GM11168 (cell line): ENCODE measurements around the gene TUBB2B.

ENCODE experiments used
- in situ Hi-C: fragments of 300-500 bp; cut with MboI; formaldehyde crosslinking; loops from one replicate; pipeline ENCODE4 v1.12.0; 2022; ENCODE audit warnings: low sequenced_read_pairs; ENCODE audit not compliant: unreplicated experiment

Gene TUBB2B

DNA sequence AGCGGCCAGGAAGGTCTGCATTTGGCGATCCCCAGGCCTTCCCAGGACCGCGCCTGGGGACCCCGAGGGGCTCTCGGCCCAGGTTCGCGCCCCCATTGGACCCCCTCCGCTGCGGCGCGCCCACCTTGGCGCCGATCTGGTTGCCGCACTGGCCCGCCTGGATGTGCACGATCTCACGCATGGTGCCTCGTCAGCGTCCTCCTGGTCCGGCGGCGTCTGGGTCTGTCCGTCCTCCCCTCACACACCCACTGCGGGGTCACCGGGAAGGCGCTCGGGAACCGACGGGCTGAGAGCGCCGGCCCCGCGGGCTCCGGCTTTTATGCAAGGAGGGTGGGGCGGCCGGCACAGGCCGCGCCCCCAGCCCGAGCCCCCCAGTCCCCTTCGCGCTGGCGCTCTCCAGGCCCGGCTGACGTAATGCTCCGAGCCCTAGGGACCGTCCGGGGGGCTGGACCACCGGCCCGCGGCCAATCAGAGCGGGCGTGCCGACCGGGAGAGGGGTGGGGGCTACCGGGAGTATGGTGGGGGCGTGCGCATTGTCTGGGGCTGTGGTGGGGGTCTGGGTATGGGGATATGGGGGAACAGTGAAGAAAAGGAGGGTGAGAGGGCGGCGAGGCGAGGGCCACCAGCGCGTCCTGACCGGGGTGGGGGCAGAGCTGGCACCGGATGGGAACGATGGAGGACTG, at the start of gene TUBB2B:
TSS of gene TUBB2B (minus strand) at position 291 of the 683 bp plus-strand sequence. CDS start at position 181, 110 bp downstream.
- in situ Hi-C loops: no loop called here

DNA sequence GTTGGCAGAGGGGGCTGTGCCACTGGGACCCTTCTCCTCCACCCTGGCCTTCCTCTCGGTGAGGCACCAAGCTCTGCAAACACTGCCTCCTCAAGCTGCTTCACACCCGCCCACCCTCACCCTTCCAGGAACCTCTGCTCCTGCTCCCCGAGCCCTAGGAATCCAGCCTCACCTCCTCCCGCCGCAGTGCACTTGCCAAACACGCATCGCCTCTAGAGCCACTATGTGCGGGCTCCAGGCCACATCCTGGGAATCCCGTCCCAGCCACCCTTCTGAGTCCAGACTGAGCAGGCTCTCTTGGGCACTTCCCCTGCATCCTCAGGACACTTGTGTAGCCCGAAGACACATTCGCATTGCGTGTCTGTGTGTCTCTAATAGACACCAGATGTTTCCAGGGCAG, 49.8 kb upstream of the TUBB2B start:
- in situ Hi-C loops: loop anchor here (25.0 kb wide), 2 partner anchors 185 to 885 kb away; partner anchors contain the start of gene SLC22A23

DNA sequence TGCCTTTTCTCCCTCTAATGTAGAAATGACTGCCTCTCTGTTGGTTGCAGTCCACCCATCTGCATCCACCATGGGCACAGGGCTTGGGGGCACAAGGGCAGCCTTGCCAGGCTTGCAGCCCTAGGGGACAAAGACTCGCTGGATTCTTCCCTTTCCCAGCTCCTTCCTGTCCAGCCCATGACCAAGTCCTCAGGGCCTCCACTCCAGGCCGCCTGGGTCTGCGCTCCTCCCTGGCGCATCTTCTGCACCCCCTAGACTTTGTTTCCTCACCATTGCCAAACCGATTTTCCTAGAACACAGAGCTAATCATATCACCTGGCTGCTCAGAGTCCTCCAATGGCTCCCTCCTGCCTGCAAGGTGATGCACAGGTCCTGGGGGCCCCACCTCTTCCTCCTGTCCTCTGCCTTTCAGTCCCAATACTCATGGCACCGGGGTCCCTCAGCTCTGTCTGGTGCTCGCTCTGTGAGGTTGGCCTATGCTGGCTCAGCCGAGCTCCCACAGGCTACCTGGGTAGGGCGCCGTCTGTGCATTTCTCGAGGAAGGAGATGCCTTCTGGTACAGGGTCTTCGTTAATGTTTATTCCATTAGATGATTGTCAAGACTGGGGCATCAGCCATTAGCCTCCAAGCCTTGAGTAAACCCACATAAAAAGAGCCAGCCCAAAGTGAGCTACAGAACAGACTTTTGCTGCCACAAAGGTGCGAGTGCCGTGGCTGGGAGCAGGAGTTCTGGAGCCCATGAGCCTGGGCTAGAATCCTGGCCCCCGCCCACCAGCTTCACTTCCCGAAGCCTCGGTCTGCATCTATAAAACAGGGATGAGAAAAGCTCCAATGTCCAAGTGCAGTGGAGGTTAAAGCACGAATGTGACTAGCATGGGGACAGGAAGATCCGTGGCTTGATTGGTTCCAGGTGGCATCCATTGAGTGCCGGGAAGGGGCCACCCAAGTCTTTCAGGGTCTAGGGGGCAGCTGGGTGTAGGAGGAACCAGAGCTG, 49.0 kb upstream of the TUBB2B start:
- in situ Hi-C loops: loop anchor here (25.0 kb wide), 2 partner anchors 186 to 886 kb away; partner anchors contain the start of gene SLC22A23

DNA sequence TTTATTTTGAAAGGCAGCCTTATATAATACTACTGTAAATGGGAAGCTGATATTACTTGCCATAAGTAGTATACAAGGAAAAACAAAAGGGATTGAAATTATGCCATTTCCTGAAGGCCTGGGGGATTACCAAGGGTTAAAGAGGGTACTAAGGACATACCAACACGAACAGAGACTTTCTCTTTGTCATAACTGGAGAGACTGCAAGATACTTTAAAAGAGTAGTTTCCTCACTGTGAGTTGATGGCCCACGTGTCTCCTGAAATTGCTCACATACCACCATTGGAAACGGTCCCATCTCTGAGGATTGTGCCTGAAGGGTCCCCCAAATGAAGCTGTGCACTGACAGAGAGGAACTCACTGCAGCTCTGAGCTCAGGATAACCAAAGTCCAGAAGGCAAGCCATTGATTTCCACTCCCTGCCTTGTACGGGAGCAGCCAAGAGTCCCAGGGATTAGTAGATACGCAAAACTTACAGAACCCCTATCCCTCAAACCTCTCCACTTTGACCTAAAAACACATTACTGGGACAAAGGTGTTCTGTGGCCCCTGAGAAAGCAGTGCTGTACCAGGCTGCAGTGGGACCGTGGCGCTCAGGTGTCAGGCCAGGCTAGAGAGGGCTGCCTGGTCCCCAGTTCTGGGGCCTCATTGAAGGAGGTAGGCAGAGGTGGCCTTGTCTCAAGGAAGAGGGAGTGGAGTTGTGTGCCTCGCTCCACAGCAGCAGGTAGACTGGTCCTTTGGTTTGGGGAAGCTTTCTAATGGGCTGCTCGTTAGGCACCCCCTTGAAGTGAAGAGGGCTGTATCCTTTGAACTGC, 46.5 kb upstream of the TUBB2B start:
- in situ Hi-C loops: no loop called here

DNA sequence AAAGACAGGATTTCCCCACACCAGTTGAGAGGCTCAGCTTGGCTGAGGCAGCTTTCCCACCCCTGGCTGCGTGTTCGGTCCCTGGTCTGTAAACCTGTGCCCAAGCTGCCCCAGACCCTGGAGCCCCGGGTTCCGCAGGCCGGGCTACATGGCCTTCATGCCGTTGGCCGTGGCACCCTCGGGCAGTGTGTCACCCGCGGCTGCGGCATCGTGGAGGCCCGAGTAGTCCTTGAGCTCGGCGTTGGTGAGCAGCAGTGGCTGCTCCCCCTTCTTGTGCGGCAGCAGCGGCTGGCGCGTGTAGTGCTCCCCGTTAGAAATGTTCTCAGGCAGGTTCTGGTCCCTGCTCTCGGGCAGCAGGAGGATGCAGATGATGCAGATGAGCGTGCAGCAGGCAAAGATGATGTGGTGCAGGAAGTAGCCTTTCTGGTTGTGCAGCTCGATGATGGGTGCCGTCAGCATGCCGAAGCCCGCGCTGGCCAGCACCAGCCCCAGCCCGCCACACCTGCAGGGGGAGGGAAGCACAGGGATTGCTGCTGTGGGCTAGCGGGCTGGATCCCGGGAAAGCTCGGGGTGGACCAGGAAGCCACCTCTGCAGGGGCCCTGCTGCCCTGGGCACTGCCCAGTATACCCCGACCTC, 45.6 kb upstream of the TUBB2B start:
- in situ Hi-C loops: no loop called here

DNA sequence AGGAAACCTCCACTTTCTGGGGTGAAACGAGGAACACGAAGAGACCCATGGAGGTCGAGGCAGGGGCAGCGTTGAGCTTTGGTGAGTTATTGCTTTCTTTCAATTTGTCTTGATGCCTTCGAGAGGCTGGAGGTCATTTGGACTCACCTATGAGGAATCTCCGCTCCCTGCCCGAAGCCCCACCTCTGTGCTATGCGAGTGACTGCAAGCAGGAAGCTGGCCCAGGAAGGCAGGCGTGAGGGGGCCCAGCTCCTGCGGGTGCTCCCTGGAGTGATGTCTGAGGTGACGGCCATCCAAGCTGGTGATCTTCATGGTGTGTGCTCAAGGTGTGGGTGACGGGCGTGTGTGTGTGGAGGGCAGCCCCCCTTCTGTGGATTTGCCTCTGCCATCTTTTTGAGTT, 44.3 kb upstream of the TUBB2B start:
- in situ Hi-C loops: no loop called here

DNA sequence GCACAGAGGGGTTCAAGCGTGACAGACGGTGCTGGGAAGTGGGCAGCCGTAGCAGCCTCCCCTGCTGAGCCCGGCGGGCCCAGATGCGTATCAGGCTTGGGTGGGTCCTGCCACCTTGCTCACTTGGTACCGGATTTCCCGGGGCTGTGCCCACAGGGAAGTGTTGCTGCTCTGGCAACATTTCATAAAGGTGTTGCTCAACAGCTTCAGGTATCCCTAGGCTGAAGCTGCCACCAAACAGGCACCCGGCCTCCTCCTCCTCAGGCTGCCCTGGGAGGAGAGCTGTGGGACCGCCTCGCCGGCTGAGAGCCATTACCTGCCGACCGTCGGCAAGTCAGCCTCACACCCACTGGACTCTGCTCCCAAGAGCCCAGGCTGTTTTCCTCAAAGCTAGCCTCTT, 42.8 kb upstream of the TUBB2B start:
- in situ Hi-C loops: no loop called here

DNA sequence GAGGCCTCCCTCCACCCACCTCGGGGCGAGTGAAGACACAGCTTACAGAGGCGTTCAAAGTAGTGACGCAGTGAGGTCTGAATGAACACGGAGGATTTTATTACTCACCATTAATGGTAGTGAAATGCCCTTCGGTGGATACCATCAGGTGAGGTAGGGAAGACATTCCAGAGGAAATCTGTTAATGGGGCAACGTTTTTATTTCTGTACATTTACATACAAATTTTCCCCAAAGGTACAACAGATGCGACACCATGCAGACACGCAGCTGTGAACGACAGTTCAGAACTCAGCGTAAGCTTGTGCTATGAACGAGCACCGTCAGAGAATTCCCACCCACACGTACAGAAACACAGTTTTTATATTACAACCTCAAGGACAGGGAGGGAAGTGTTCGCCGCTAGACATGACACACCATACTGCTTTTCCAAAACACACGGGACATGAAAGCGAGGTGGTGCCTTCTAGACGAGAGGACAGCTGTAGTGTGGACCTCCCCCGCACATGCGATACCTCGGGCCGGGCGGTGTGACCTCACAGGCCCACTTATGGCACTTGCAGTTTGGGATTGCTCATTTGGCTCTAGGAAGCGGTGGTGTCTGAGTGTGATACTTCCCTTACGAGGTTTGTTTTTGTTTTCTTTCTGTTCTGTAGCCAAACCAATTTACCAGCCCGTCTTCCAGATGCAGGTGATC, 42.0 kb upstream of the TUBB2B start:
- in situ Hi-C loops: no loop called here

DNA sequence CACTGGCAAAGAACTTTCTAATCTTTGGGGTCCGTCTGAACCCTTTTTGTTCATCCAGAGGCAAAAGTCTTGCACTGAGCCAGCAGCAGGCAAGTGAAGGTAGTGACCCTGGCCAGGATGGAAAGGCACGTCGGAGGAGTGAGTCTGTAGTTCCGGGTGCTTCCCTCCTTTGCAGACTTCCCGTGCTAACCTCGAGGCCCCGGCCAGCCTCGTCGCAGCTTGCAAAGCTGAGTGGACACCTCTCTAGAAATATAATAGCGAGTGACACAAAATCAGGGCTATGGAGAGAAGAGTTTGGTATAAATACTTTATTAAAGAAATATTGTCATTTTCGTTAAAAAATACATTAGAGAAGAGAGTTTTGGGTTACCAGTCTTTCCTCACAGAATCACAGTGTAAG, 41.2 kb upstream of the TUBB2B start:
- in situ Hi-C loops: no loop called here

DNA sequence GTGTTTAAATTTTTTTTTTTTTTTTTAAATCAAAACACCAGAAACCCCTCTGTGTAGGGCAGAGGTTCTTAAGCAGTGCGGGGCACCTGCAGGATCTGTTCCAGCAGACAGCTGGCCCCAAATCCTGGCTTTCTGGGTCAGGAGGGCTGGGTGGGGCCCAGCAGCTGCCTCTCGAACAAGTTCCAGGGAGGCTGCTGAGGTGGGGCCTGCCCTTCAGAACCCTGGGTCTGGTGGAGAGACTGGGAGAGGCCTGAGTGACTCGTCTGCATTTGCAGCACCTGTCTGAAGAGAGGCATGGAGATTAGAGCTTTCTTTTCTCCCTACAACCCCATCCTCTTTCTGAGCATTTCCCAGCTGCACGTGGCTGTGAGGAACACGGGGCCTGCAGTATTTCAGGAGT, 39.7 kb upstream of the TUBB2B start:
- in situ Hi-C loops: no loop called here

DNA sequence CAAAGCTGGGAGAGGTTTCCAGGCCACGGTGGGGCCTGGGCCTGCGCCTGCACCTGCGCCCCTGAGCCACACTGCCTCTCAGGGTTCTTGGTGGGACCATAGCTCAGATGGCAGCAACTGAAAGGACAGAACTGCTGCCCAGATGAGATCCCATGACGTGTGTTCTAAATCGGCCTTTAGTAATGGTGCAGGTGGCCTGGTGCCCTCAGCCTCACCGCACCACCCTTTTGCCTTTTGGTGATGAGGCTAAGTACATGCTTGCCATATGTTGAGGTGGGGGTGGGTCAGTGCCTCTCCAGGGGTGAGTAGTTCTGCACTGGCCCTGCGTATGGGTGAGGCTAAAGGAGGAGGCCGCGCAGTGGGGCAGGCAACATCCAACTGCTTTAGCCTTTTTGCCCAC, 38.7 kb upstream of the TUBB2B start:
- in situ Hi-C loops: no loop called here

DNA sequence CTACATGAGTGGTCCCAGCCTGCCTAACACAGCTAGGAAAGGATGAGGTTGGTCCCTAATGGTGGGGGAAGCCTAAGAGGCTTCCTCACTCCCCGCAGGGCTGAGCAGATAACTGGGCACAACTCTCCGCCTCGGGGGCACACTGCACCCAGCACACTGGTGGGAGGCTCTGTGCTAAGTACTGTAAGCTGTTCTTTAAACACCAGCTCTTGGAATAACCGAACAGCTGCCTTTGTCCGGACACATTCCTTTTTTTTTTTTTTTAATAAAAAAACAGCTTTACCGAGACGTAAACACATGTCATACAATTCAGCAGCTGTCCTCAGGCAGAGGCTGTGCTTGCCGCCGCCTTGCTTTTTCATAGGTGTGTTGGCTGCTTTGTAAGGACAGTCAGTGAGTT, 38.2 kb upstream of the TUBB2B start:
- in situ Hi-C loops: no loop called here

DNA sequence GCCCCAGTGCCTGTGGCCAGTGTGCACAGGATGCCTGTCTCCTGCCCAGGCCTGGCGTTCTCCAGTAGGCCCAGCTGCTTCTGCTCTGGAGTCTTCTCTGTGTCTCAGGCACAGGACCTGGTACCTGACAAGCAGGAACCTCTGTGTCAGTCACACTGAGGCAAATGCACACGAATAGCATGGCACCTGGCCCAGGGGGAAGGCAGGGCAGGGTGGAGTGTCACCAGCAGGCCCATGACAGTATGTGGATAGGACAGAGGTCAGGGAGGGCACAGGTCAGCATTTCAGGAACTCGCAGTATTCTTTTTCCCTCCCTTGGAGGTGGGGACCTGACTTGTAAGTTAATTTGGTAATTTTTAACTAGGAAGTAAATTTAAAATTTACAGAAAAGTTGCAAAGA, 36.9 kb upstream of the TUBB2B start:
- in situ Hi-C loops: no loop called here

DNA sequence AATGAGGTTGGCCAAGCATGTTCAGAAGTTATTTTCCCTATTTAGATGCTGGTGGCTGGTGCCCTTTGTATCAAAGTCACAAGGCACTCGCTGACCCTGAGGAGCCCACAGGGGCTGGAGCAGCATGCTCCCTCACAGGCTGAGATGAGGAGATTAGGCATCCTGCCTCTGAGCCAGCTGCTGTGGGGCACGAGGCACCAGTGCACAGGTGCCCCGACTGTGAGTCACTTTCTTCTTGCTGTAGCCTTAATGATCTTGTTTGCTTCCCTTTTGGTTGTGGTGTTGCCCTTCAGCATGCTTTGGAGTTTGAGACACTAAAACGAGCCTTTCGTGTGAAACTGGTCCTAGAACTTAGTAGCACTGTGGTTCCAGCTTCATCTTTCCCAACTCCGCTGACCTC, 35.6 kb upstream of the TUBB2B start:
- in situ Hi-C loops: no loop called here

DNA sequence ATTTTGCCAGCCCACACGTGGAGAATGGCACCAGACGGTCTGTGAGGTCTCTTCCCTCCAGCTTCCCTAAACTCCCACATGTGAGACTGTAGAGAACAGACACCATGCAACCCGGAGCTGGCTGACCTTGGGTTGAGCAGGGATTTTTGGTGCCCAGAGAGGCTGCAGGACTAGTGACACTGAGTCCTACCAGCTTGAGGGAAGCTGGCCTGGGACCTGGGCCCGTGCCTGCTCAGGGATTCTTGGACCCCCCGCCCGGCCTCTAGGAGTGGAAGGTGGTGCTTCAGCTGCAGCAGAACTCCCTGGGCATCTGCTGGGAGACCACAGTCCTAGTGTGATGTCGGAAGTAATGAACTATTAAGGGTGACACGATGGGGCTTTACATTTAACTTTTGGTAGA, 34.5 kb upstream of the TUBB2B start:
- in situ Hi-C loops: no loop called here

DNA sequence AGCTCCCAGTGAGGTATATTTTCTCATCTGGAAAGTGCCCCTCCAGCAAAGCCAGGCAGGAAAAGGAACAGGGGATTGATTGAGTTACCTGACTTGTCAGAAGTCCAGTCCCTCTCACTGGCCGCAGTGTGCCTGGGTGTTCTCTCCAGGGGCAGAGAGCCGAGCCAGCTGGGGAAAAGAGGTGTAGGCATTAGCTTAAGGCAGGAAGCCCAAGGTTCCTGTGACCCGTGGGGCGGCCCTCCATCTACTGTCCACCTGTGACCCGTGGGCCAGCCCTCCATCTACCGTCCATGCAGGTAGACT, 34.0 kb upstream of the TUBB2B start:
- in situ Hi-C loops: no loop called here

DNA sequence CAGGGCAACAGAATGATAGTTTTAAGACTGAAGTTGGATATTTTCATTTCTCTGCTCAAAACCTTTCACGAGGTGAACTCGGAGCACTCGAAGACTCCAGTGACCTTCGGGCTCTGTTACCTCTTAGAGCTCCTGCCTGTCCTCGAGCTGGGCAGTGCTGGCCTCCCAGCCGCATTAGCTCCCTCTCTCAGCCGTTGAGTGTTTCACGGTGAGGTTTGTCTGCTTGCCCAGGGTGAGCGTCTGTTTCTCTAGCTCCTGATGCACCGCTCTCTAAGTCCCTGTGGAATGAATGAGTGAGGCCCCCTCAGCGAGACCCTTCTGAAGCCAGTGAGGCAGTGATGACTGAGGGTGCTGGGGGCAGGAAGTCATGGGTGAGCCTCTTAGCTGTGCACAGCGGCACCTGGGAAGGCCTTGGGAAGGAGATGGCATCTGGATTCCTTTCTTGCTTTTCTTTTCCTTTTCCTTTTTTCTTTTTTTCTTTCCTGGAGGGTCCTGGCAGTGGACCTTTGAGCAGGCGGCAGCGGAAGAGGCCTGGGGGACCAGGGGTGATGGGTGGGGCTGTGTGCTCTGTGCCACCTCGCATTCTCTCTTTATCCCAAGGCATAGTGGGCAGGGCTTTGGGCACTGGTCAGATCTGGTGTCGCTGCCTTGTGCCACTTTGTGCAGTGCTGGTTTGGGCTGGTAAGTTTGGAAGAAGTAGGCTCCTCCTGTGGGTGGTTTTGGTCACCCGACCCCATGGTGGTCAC, 33.5 kb upstream of the TUBB2B start:
- in situ Hi-C loops: no loop called here

DNA sequence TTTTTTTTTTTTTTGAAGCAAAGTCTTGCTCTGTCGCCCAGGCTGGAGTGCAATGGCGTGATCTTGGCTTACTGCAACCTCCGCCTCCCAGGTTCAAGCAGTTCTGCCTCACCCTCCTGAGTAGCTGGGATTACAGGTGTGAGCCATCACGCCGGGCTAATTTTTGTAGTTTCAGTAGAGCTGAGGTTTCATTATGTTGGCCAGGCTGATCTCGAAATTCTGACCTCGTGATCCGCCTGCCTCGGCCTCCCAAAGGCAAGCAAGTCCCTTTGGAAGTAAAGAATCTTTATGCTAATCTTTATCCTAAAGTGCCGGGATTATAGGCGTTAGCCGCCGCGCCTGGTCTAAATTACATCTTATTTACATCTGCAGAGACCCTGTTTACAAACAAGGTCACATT, 32.8 kb upstream of the TUBB2B start:
- in situ Hi-C loops: no loop called here

DNA sequence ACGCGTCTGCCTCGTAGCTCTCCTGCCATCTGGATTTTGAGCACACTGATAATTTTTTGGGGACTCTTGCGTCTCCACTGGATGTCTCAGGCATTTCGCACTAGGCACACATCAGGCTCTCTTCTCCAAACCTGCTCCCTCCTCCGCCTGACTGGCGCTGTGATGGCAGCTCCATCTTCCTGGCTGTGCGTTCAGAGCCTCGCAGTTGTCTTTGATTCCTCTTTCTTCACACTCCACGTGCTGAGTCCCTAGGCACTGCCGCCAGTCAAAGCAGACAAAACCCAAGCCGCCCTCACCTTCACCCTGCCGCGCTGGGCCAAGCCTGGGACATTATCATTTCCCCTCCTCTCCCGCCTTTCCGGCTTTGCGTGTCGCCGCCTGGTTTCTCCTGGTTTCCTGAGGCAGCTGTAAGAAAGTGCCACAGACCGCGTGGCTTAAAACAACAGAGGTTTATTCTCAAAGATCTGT, 32.1 kb upstream of the TUBB2B start:
- in situ Hi-C loops: no loop called here
